ENCODE measurements around the gene C16orf96. TPM values are rescaled to one million over a fixed set of nuclear protein-coding genes. Genes with fewer than 3 reads are reported as not detected.

The C16orf96 gene
- total and polyA plus RNA-seq, 2 donors (not counting 3 experiments of a cell fraction or from before 2014, with no cell fraction given) = not detected

DNA sequence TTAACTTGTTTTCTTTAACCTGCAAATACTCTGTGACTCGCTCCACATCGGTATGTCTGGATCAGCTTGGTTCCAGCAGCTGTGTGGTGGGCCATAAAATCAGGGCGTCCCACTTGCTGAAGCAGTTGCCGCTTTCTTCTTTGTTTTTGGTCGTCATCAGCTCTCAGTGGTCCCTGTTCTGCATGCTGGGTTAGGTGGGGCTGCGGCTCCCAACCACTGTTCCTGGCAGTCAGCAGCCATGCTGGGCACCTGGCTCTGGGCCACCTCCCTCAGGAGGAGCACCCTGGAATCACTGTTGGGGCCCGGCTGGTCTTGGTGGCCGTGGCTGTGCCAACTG, 91.5 kb downstream of the C16orf96 start:
- Histone ChIP-seq H3K27me3 (ENCODE audit: control insufficient read depth in 2 of 2, insufficient read depth in 2 of 2, low read length in 2 of 2) (no peaks in the 10 kb centered on the region), H3K36me3 (ENCODE audit: control insufficient read depth in 2 of 2, extremely low read depth in 1 of 2, insufficient read depth in 2 of 2, low read length in 2 of 2) (peaks cover 2 to 29% of the 10 kb centered on the region in 2 experiments), H3K4me1 (ENCODE audit: control insufficient read depth, extremely low read depth, insufficient read depth, low read length) (no peaks in the 10 kb centered on the region), H4K20me1 (replicated peaks; ENCODE audit: control insufficient read depth, extremely low read depth, insufficient read depth, low read length) (no peaks in the 10 kb centered on the region), H3K27ac (ENCODE audit: insufficient read depth, low read depth, low read length) (no peak overlapping the region), H3K4me2 (ENCODE audit: insufficient read depth, low read length) (no peak overlapping the region), H3K79me2 (ENCODE audit: control insufficient read depth, insufficient read depth, low read length) (peaks cover 28% of the 10 kb centered on the region), H2AFZ (ENCODE audit: low read depth, low read length) (no peak overlapping the region), H3K9ac (replicated peaks; ENCODE audit: extremely low read depth, insufficient read depth, low read length) (no peak overlapping the region), H3K4me3 (replicated peaks in 1 of 3; ENCODE audit: insufficient read depth in 1 of 3, low read depth in 1 of 3, low read length in 3 of 3) (no peak overlapping the region), H3K9me3 (replicated peaks; ENCODE audit: control insufficient read depth, insufficient read depth, low read length) (no peaks in the 10 kb centered on the region), H3K9me1 (replicated peaks; ENCODE audit: control insufficient read depth, extremely low read depth, insufficient read depth, low read length) (no peaks in the 10 kb centered on the region)
- dilution Hi-C loops (cut with MboI; ENCODE audit: extremely low pct_ligation_motif_present, low sequenced_read_pairs) = no loop called here
- CTCF ChIA-PET = no interaction called here
- POLR2A ChIA-PET = no interaction called here
- BruUV-seq (replicated peaks) = no TSS peak
- DNase-seq (ENCODE audit: low read depth, low spot score) (no peak), FAIRE-seq (no peak)
- no peak for TF ChIP-seq FOS (IDR thresholded peaks at IDR 0.05; ENCODE audit: borderline replicate concordance, insufficient read depth, low read length)
- no peak for TF ChIP-seq POLR2AphosphoS5 (IDR thresholded peaks at IDR 0.05; ENCODE audit: insufficient read depth, low read depth, low read length)
- TF ChIP-seq POLR2A (IDR thresholded peaks at IDR 0.05; ENCODE audit: low read depth, low read length) = no peak
- TF ChIP-seq MYC (IDR thresholded peaks at IDR 0.05; ENCODE audit: low read depth, low read length) = no peak
- no peak for TF ChIP-seq MAX (IDR thresholded peaks at IDR 0.05; ENCODE audit: insufficient read depth, insufficient read length)
- intact Hi-C loops (cut with micrococcal nuclease) = no loop called here

DNA sequence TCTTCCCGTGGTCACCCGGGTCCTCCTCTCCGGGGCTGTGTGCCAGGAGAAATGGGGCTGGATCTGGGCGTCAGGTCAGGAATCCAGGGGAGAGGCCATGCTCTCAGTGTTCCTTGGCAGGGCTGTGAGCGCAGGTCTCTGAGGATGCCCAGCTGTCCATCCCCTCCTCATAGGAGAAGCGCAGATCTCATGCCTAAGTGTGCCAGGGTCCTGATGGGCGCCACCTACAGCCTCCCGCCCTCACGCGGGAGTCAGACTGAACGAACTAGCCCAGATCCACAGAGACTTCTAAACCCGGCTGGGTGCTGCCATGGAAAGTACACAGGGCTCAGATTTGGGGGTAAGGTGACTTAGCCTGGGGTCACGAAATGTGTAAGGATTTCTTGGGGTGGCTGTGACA, 92.8 kb downstream of the C16orf96 start:
- TF ChIP-seq CTCF (IDR thresholded peaks at IDR 0.05; ENCODE audit: extremely low read depth in 1 of 2, insufficient read depth in 1 of 2, low read depth in 1 of 2, low read length in 2 of 2) = no peak
- H4K20me1 ChIP-seq (replicated peaks; ENCODE audit: control insufficient read depth, extremely low read depth, insufficient read depth, low read length) = no peaks in the 10 kb centered on the region
- no peak overlapping the region for H3K27ac ChIP-seq (ENCODE audit: insufficient read depth, low read depth, low read length)
- no peaks in the 10 kb centered on the region for H3K9me3 ChIP-seq (replicated peaks; ENCODE audit: control insufficient read depth, insufficient read depth, low read length)
- POLR2A ChIA-PET = no interaction called here
- no peaks in the 10 kb centered on the region for H3K4me1 ChIP-seq (ENCODE audit: control insufficient read depth, extremely low read depth, insufficient read depth, low read length)
- dilution Hi-C loops (cut with MboI; ENCODE audit: extremely low pct_ligation_motif_present, low sequenced_read_pairs) = no loop called here
- CTCF ChIA-PET = interaction anchor here (1.0 to 1.9 kb wide), 3 partner anchors 25 to 116 kb away, joined by 3 to 14 read pairs (median 3); partner anchors contain the start of gene MGRN1
- H3K4me2 ChIP-seq (ENCODE audit: insufficient read depth, low read length) = no peak overlapping the region
- peaks cover 4 to 33% of the 10 kb centered on the region in 2 experiments for H3K36me3 ChIP-seq (ENCODE audit: control insufficient read depth in 2 of 2, extremely low read depth in 1 of 2, insufficient read depth in 2 of 2, low read length in 2 of 2)
- H3K4me3 ChIP-seq (replicated peaks in 1 of 3; ENCODE audit: insufficient read depth in 1 of 3, low read depth in 1 of 3, low read length in 3 of 3) = no peak overlapping the region
- H3K9ac ChIP-seq (replicated peaks; ENCODE audit: extremely low read depth, insufficient read depth, low read length) = no peak overlapping the region
- DNase-seq (ENCODE audit: low read depth, low spot score) (no peak), FAIRE-seq (no peak)
- H3K27me3 ChIP-seq (ENCODE audit: control insufficient read depth in 2 of 2, insufficient read depth in 2 of 2, low read length in 2 of 2) = no peaks in the 10 kb centered on the region
- peaks cover 23% of the 10 kb centered on the region for H3K79me2 ChIP-seq (ENCODE audit: control insufficient read depth, insufficient read depth, low read length)
- H2AFZ ChIP-seq (ENCODE audit: low read depth, low read length) = no peak overlapping the region
- no TSS peak for BruUV-seq (replicated peaks)
- H3K9me1 ChIP-seq (replicated peaks; ENCODE audit: control insufficient read depth, extremely low read depth, insufficient read depth, low read length) = no peaks in the 10 kb centered on the region
- intact Hi-C loops (cut with micrococcal nuclease) = no loop called here

Measured in endothelial cell of umbilical vein (primary cell).